HepG2 (cell line): ENCODE measurements around the gene ANAPC16. TPM values are rescaled to one million over a fixed set of nuclear protein-coding genes. Genes with fewer than 3 reads are reported as not detected.

Source experiments
- BRF2 ChIP-seq: sonication (generic); formaldehyde crosslinking; IDR thresholded peaks from 2 replicates; pipeline ENCODE4 v1.8.1; 2022; ENCODE audit warnings: mild to moderate bottlenecking, missing genetic modification reagents
- CBX2 ChIP-seq, 2 experiments: fragments of 200-600 bp in 1 of 2; sonication (generic); formaldehyde crosslinking in 1 of 2; IDR thresholded peaks; 2 replicates each; pipeline versions ENCODE4 v1.7.0 to v1.8.1; 2018 to 2022; ENCODE audit warnings: low read depth in 2 of 2, low read length in 1 of 2, mild to moderate bottlenecking in 1 of 2, missing genetic modification reagents in 1 of 2
- CC2D1A ChIP-seq: sonication (generic); formaldehyde crosslinking; IDR thresholded peaks from 2 replicates; pipeline ENCODE4 v1.8.1; 2023; ENCODE audit warnings: mild to moderate bottlenecking, missing genetic modification reagents
- DR1 ChIP-seq: sonication (generic); formaldehyde crosslinking; IDR thresholded peaks from 2 replicates; pipeline ENCODE4 v1.8.0; 2021; ENCODE audit warnings: mild to moderate bottlenecking, missing genetic modification reagents, inconsistent platforms
- E2F1 ChIP-seq: sonication (generic); formaldehyde crosslinking; IDR thresholded peaks from 2 replicates; pipeline ENCODE4 v1.5.0; 2020; ENCODE audit warnings: missing genetic modification reagents
- ESRRA ChIP-seq: sonication (generic); formaldehyde crosslinking; IDR thresholded peaks from 2 replicates; pipeline ENCODE4 v1.5.1; 2020; ENCODE audit warnings: mild to moderate bottlenecking, low read depth, missing genetic modification reagents
- HDAC2 ChIP-seq: sonication (generic); formaldehyde crosslinking; IDR thresholded peaks from 2 replicates; pipeline ENCODE4 v1.4.0; 2020; ENCODE audit warnings: missing genetic modification reagents
- HIC2 ChIP-seq: sonication (generic); formaldehyde crosslinking; IDR thresholded peaks from 2 replicates; pipeline ENCODE4 v1.9.0; 2022; ENCODE audit warnings: low read depth, missing genetic modification reagents
- HOXD1 ChIP-seq: sonication (generic); formaldehyde crosslinking; IDR thresholded peaks from 2 replicates; pipeline ENCODE4 v1.5.0; 2020; ENCODE audit warnings: missing genetic modification reagents
- KAT7 ChIP-seq: IDR thresholded peaks from 2 replicates; pipeline ENCODE4 v1.6.1; 2018; ENCODE audit warnings: borderline replicate concordance, missing compliant biosample characterization
- MYC ChIP-seq: sonication (generic); formaldehyde crosslinking; IDR thresholded peaks from 2 replicates; pipeline ENCODE4 v1.9.0; 2021; ENCODE audit warnings: missing genetic modification reagents, borderline replicate concordance
- MYNN ChIP-seq: sonication (generic); formaldehyde crosslinking; IDR thresholded peaks from 2 replicates; pipeline ENCODE4 v1.4.0; 2020; ENCODE audit warnings: mild to moderate bottlenecking, low read depth, missing genetic modification reagents
- SOX13 ChIP-seq, 3 experiments: fragments of 450-650 bp in 1 of 3; sonication (generic) in 1 of 3; formaldehyde crosslinking in 1 of 3; IDR thresholded peaks in 2 of 3; conservative IDR thresholded peaks in 1 of 3; 2 replicates each; pipeline versions ENCODE4 v1.5.0 to v1.6.1; 2016 to 2020; ENCODE audit warnings: antibody characterized with exemption in 1 of 3, mild to moderate bottlenecking in 1 of 3, missing compliant biosample characterization in 1 of 3, missing genetic modification reagents in 1 of 3, moderate library complexity in 1 of 3
- TFDP1 ChIP-seq: IDR thresholded peaks from 2 replicates; pipeline ENCODE4 v1.6.1; 2016; ENCODE audit warnings: missing compliant biosample characterization, missing genetic modification reagents, borderline replicate concordance
- THYN1 ChIP-seq: sonication (generic); formaldehyde crosslinking; IDR thresholded peaks from 2 replicates; pipeline ENCODE4 v1.8.1; 2023; ENCODE audit warnings: low read depth, mild to moderate bottlenecking, moderate library complexity, missing genetic modification reagents, borderline replicate concordance
- ZBTB2 ChIP-seq: sonication (generic); formaldehyde crosslinking; IDR thresholded peaks from 2 replicates; pipeline ENCODE4 v1.8.0; 2022; ENCODE audit warnings: low read depth, missing genetic modification reagents
- ZBTB7B ChIP-seq: sonication (generic); formaldehyde crosslinking; IDR thresholded peaks from 2 replicates; pipeline ENCODE4 v1.4.0; 2020; ENCODE audit warnings: missing genetic modification reagents
- ZNF33B ChIP-seq: sonication (generic); formaldehyde crosslinking; IDR thresholded peaks from 2 replicates; pipeline ENCODE4 v1.5.1; 2020; ENCODE audit warnings: mild to moderate bottlenecking, missing genetic modification reagents
- ZNF547 ChIP-seq: sonication (generic); formaldehyde crosslinking; IDR thresholded peaks from 2 replicates; pipeline ENCODE4 v1.5.1; 2020; ENCODE audit warnings: mild to moderate bottlenecking, missing genetic modification reagents
- ZNF577 ChIP-seq: sonication (generic); formaldehyde crosslinking; IDR thresholded peaks from 2 replicates; pipeline ENCODE4 v1.4.0; 2020; ENCODE audit warnings: mild to moderate bottlenecking, low read depth, missing genetic modification reagents, borderline replicate concordance
- ZNF598 ChIP-seq: sonication (generic); formaldehyde crosslinking; IDR thresholded peaks from 2 replicates; pipeline ENCODE4 v1.5.1; 2020; ENCODE audit warnings: mild to moderate bottlenecking, missing genetic modification reagents, borderline replicate concordance
- polyA plus RNA-seq, 8 experiments: library from polyadenylated mRNA; depleted of rRNA in 3 of 8; stranded (reverse) in 7 of 8; unstranded in 1 of 8; fragments of >200 nt; fragmentation: Illumina TruSeq in 4 of 8; extraction: Trizol in 4 of 8; gene quantifications; 2 replicates each; pipeline versions ENCODE4 v1.2.1 to v1.2.3, GENCODE V29; 2011 to 2016; ENCODE audit warnings: low read depth in 4 of 8, missing spikeins in 1 of 8, mixed read lengths in 1 of 8; ENCODE audit not compliant: insufficient read depth in 1 of 8
- total RNA-seq, 5 experiments: library from RNA; depleted of rRNA; stranded (reverse); fragments of >200 nt; fragmentation: Illumina TruSeq; extraction: Trizol; gene quantifications; 2 replicates each; pipeline ENCODE4 v1.2.3, GENCODE V29; 2016; ENCODE audit warnings: low read depth in 1 of 5

ANAPC16 gene
- total and polyA plus RNA-seq, 2 of the 13 experiments (the other 11 are each of a cell fraction or from before 2014, with no cell fraction given): 74.8 to 89.4 TPM

- no peak for TF ChIP-seq SOX13 (IDR thresholded peaks at IDR 0.05)
- TF ChIP-seq SOX13 (CRISPR knock-in tag; conservative IDR thresholded peaks at IDR 0.05 in 1 of 2, IDR thresholded peaks at IDR 0.05 in 1 of 2): peak in 1 of 2 experiments; percentile 74; a peak in 2 of 4 replicates
- no peak for TF ChIP-seq CBX2 (IDR thresholded peaks at IDR 0.05; ENCODE audit: low read depth, low read length)
- no peak for TF ChIP-seq CBX2 (CRISPR knock-in tag; IDR thresholded peaks at IDR 0.05; ENCODE audit: low read depth)
- TF ChIP-seq ZNF577 (CRISPR knock-in tag): no peak
- TF ChIP-seq ESRRA (CRISPR knock-in tag): peak; percentile 71; the same call in 1 of the 2 replicates
- peak; percentile 90 for TF ChIP-seq ZNF547 (CRISPR knock-in tag)
- peak; percentile 94 for TF ChIP-seq ZNF33B (CRISPR knock-in tag)
- TF ChIP-seq HDAC2 (CRISPR knock-in tag): peak; percentile 92
- TF ChIP-seq KAT7 (CRISPR knock-in tag): peak; percentile 68; the same call in 1 of the 2 replicates
- TF ChIP-seq ZBTB7B (CRISPR knock-in tag): peak; percentile 62; the same call in 1 of the 2 replicates
- peak; percentile 61; the same call in 1 of the 2 replicates for TF ChIP-seq ZNF598 (CRISPR knock-in tag)
- TF ChIP-seq HOXD1 (CRISPR knock-in tag): no peak; the same call in 1 of the 2 replicates
- 0 out of 2 replicates have a peak, but pooled peaks have one; percentile 33 for TF ChIP-seq E2F1 (CRISPR knock-in tag)
- TF ChIP-seq DR1: no peak; the same call in 1 of the 2 replicates
- TF ChIP-seq MYNN (CRISPR knock-in tag): no peak
- TF ChIP-seq TFDP1 (CRISPR knock-in tag): peak; percentile 32; the same call in 1 of the 2 replicates
- TF ChIP-seq MYC (CRISPR knock-in tag): peak; percentile 73
- no peak for TF ChIP-seq ZBTB2 (CRISPR knock-in tag)
- no peak for TF ChIP-seq CC2D1A (CRISPR knock-in tag)
- no peak for TF ChIP-seq HIC2 (CRISPR knock-in tag)
- no peak for TF ChIP-seq THYN1 (CRISPR knock-in tag)
- peak; percentile 88 for TF ChIP-seq BRF2 (CRISPR knock-in tag)
Measured at GRCh38 chr10:72272689-72273409, 57.0 kb downstream of the ANAPC16 start (continued).
